GM18517 (cell line): Measurements from ENCODE around the gene DNMT3A.

ENCODE experiments used
- ATAC-seq: cut with Tn5 transposase; IDR thresholded peaks from one replicate; pipeline ENCODE4 v1.9.1; 2021; ENCODE audit warnings: mild to moderate bottlenecking, moderate library complexity; ENCODE audit not compliant: unreplicated experiment

DNMT3A gene

GRCh38 chr2:25245141-25245540 is 96.6 kb downstream of the DNMT3A start:
- no peak for ATAC-seq

GRCh38 chr2:25243995-25244394 is 97.7 kb downstream of the DNMT3A start:
- ATAC-seq, result no peak

GRCh38 chr2:25241452-25241851 is 100.3 kb downstream of the DNMT3A start:
- no peak for ATAC-seq

GRCh38 chr2:25240636-25241035 is 101.1 kb downstream of the DNMT3A start:
- ATAC-seq, result no peak

GRCh38 chr2:25238920-25239319 is 102.8 kb downstream of the DNMT3A start:
- no peak for ATAC-seq

GRCh38 chr2:25237764-25238163 is 104.0 kb downstream of the DNMT3A start:
- no peak for ATAC-seq

GRCh38 chr2:25236736-25237135 is 105.0 kb downstream of the DNMT3A start:
- ATAC-seq, result no peak

- no peak for ATAC-seq
Measured at GRCh38 chr2:25234738-25235137, 107.0 kb downstream of the DNMT3A start.

- no peak for ATAC-seq
Measured at GRCh38 chr2:25233916-25234605, 107.7 kb downstream of the DNMT3A start.

GRCh38 chr2:25232248-25232825 is 109.4 kb downstream of the DNMT3A start:
- no peak for ATAC-seq

- no peak for ATAC-seq
Measured at GRCh38 chr2:25230948-25231311, 110.8 kb downstream of the DNMT3A start.

- no peak for ATAC-seq
Measured at GRCh38 chr2:25230198-25230947, 111.4 kb downstream of the DNMT3A start.

GRCh38 chr2:25229279-25230197 is 112.2 kb downstream of the DNMT3A start:
- no peak for ATAC-seq

GRCh38 chr2:25228848-25229278 is 112.9 kb downstream of the DNMT3A start:
- ATAC-seq, result no peak

- ATAC-seq, result no peak
Measured at GRCh38 chr2:25227576-25227975, 114.1 kb downstream of the DNMT3A start.

- no peak for ATAC-seq
Measured at GRCh38 chr2:25226827-25227226, 114.9 kb downstream of the DNMT3A start.

- ATAC-seq, result no peak
Measured at GRCh38 chr2:25222477-25223121, 119.1 kb downstream of the DNMT3A start.

GRCh38 chr2:25221579-25221978 is 120.1 kb downstream of the DNMT3A start:
- no peak for ATAC-seq

- ATAC-seq, result no peak
Measured at GRCh38 chr2:25220313-25220712, 121.4 kb downstream of the DNMT3A start.

GRCh38 chr2:25219621-25220020 is 122.1 kb downstream of the DNMT3A start:
- no peak for ATAC-seq

- no peak for ATAC-seq
Measured at GRCh38 chr2:25218100-25218499, 123.6 kb downstream of the DNMT3A start.
